PC-9 (cell line): ENCODE data around the gene NLGN1. TPM values are rescaled to one million over a fixed set of nuclear protein-coding genes. Genes with fewer than 3 reads are reported as not detected.

ENCODE experiments used
- BruUV-seq: library from RNA; stranded (reverse); fragments of 400-500 nt; replicated peaks from 2 replicates; lab custom pipeline; 2021; lab: Mats Ljungman, UMichigan
- CTCF ChIA-PET: fragments of 300-600 bp; sonication (Branson Sonifier 250); formaldehyde crosslinking; loops from one replicate; lab custom pipeline; 2022; ENCODE audit warnings: antibody characterized with exemption; lab: Charles Lee
- POLR2A ChIA-PET: fragments of 300-600 bp; sonication (Branson Sonifier 250); formaldehyde crosslinking; loops from one replicate; lab custom pipeline; 2022; ENCODE audit warnings: antibody characterized with exemption; ENCODE audit not compliant: unreplicated experiment; lab: Charles Lee
- DNase-seq, 2 experiments: peaks; one replicate each; pipeline versions ENCODE4 v3.0.0 to v3.0.0-alpha.2; 2015 to 2022; ENCODE audit warnings: mixed read lengths in 1 of 2
- H2AFZ ChIP-seq: fragments of 200-600 bp; sonication (generic); 2 replicates; pipeline ENCODE4 v1.8.1; 2017; ENCODE audit warnings: antibody characterized with exemption
- H3F3A ChIP-seq: fragments of 200-600 bp; sonication (generic); 2 replicates; pipeline ENCODE4 v1.8.1; 2017; ENCODE audit warnings: antibody characterized with exemption, mild to moderate bottlenecking, low read depth; ENCODE audit not compliant: insufficient read depth
- H3K27ac ChIP-seq: fragments of 200-600 bp; sonication (generic); 2 replicates; pipeline ENCODE4 v1.6.1; 2016; ENCODE audit warnings: mixed run types
- H3K27me3 ChIP-seq: fragments of 200-600 bp; sonication (generic); 2 replicates; pipeline ENCODE4 v1.6.1; 2016; ENCODE audit warnings: low read depth, mixed run types; ENCODE audit not compliant: insufficient read depth
- H3K36me3 ChIP-seq: fragments of 200-600 bp; sonication (generic); 2 replicates; pipeline ENCODE4 v1.6.1; 2016; ENCODE audit warnings: low read depth, mixed run types
- H3K4me1 ChIP-seq: fragments of 200-600 bp; sonication (generic); replicated peaks from 2 replicates; pipeline ENCODE4 v1.6.1; 2016; ENCODE audit warnings: mixed run types; ENCODE audit not compliant: insufficient read depth
- H3K4me2 ChIP-seq: fragments of 200-600 bp; sonication (generic); 2 replicates; pipeline ENCODE4 v1.6.1; 2017; ENCODE audit warnings: mixed run types
- H3K4me3 ChIP-seq: fragments of 200-600 bp; sonication (generic); 2 replicates; pipeline ENCODE4 v1.6.1; 2016; ENCODE audit warnings: mixed run types
- H3K79me2 ChIP-seq: fragments of 200-600 bp; sonication (generic); 2 replicates; pipeline ENCODE4 v1.6.1; 2017; ENCODE audit warnings: low read depth, mixed run types
- H3K9me2 ChIP-seq: fragments of 200-600 bp; sonication (generic); 2 replicates; pipeline ENCODE4 v1.8.1; 2017; ENCODE audit warnings: mild to moderate bottlenecking; ENCODE audit not compliant: insufficient read depth
- H3K9me3 ChIP-seq: fragments of 200-600 bp; sonication (generic); 2 replicates; pipeline ENCODE4 v1.8.1; 2016; ENCODE audit warnings: low read depth; ENCODE audit not compliant: insufficient read depth
- H4K20me1 ChIP-seq: fragments of 200-600 bp; sonication (generic); 2 replicates; pipeline ENCODE4 v1.8.1; 2017; ENCODE audit not compliant: insufficient read depth
- EZH2 ChIP-seq: fragments of 200-600 bp; sonication (generic); IDR thresholded peaks from 2 replicates; pipeline ENCODE4 v1.8.0; 2017; ENCODE audit warnings: antibody characterized with exemption, low read depth
- intact Hi-C: fragments of 100-400 bp; cut with micrococcal nuclease; formaldehyde crosslinking; loops from one replicate; pipeline ENCODE4 v1.10.0; 2022; ENCODE audit not compliant: unreplicated experiment
- total RNA-seq: library from RNA; stranded (reverse); gene quantifications from 2 replicates; pipeline ENCODE4 v1.2.3, GENCODE V29; 2021
- TF ChIP-seq, protein P1 (sequence below): fragments of 200-600 bp; sonication (generic); conservative IDR thresholded peaks from 2 replicates; pipeline ENCODE4 v1.6.1; 2017; ENCODE audit warnings: mixed run types, antibody characterized with exemption, mild to moderate bottlenecking, moderate library complexity

The NLGN1 gene
- total RNA-seq, 1 experiment from 2014 or later: 1.4 TPM

DNA sequence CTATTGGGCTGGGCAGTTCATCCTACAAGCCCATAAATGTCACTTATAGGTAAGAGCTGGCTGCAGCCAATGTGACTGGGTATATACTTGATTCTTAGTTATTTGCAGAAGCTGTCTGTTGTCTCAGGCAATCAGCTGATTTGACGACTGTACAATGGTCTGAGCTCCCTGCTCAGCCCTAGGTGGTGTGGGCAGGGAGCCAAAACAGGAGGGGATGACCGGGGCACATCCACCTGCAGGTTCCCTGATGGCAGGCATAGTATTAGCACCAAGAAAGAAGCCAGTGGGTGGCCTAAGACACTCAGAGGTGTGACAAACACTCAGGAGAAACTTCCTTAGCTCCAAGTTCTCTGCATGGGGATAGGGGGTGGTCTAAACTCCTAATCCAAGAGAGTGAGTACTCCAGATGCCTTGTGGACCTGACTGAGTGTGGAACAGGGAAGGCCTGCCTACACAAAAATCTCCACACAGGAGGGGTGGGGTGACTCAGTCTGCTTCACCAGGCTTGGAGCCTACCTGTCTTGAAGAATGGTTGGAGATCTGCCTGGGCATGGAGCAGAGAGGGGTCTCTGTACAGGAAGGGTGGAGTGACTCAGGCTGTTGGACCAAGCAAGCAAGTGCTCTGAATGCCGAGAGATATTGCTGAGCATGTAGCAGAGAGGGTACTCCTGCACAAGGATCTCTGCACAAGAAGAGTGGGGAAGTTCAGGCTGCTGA lies 771.2 kb downstream of the NLGN1 start:
- Histone ChIP-seq H3K9me2 (peaks cover under 1% of the 10 kb centered on the region; the same call in 1 of the 2 replicates), H3K36me3 (no peaks in the 10 kb centered on the region), H3K9me3 (peaks cover 11% of the 10 kb centered on the region; the same call in 1 of the 2 replicates), H3K27ac (no peak overlapping the region), H3F3A (no peaks in the 10 kb centered on the region), H3K79me2 (no peaks in the 10 kb centered on the region), H2AFZ (no peak overlapping the region), H3K4me1 (no peaks in the 10 kb centered on the region), H3K4me2 (no peak overlapping the region), H3K27me3 (no peaks in the 10 kb centered on the region), H4K20me1 (no peaks in the 10 kb centered on the region), H3K4me3 (no peak overlapping the region)
- no TSS peak for BruUV-seq
- intact Hi-C loops: no loop called here
- DNase-seq: no peak
- ChIA-PET POLR2A (no interaction called here), CTCF (no interaction called here)
- TF ChIP-seq, protein P1, sequence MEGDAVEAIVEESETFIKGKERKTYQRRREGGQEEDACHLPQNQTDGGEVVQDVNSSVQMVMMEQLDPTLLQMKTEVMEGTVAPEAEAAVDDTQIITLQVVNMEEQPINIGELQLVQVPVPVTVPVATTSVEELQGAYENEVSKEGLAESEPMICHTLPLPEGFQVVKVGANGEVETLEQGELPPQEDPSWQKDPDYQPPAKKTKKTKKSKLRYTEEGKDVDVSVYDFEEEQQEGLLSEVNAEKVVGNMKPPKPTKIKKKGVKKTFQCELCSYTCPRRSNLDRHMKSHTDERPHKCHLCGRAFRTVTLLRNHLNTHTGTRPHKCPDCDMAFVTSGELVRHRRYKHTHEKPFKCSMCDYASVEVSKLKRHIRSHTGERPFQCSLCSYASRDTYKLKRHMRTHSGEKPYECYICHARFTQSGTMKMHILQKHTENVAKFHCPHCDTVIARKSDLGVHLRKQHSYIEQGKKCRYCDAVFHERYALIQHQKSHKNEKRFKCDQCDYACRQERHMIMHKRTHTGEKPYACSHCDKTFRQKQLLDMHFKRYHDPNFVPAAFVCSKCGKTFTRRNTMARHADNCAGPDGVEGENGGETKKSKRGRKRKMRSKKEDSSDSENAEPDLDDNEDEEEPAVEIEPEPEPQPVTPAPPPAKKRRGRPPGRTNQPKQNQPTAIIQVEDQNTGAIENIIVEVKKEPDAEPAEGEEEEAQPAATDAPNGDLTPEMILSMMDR: no peak
- TF ChIP-seq EZH2: no peak

DNA sequence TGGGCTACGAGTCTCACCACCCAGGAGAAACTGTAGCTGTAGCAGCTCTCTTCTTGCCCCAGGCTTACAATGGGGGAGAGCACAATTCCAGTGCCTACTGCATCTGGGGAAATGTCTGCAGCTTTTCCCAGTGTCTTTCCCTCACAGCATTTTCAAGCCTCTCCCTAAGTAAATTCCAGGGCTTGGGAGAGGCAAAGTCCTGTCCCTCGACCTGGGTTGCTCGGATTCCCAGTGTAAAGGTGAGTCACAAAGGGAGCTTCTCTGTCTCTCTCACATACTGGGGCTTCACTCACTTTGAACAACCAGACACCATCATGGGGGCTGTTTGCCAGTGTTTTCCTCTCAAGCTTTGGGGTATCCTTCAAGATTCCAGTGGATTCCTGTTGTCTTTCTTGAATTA lies 772.2 kb downstream of the NLGN1 start:
- H3K4me3 ChIP-seq: no peak overlapping the region
- H3F3A ChIP-seq: no peaks in the 10 kb centered on the region
- no peak overlapping the region for H3K27ac ChIP-seq
- TF ChIP-seq EZH2: no peak
- TF ChIP-seq, protein P1: no peak
- no peaks in the 10 kb centered on the region for H3K4me1 ChIP-seq
- H3K79me2 ChIP-seq: no peaks in the 10 kb centered on the region
- H3K9me3 ChIP-seq: peaks cover 6% of the 10 kb centered on the region; the same call in 1 of the 2 replicates
- intact Hi-C loops: no loop called here
- no peak for DNase-seq
- H3K27me3 ChIP-seq: no peaks in the 10 kb centered on the region
- ChIA-PET CTCF (no interaction called here), POLR2A (no interaction called here)
- H3K36me3 ChIP-seq: no peaks in the 10 kb centered on the region
- H3K9me2 ChIP-seq: no peaks in the 10 kb centered on the region; the same call in 1 of the 2 replicates
- no TSS peak for BruUV-seq
- H2AFZ ChIP-seq: no peak overlapping the region
- H3K4me2 ChIP-seq: no peak overlapping the region
- H4K20me1 ChIP-seq: no peaks in the 10 kb centered on the region

DNA sequence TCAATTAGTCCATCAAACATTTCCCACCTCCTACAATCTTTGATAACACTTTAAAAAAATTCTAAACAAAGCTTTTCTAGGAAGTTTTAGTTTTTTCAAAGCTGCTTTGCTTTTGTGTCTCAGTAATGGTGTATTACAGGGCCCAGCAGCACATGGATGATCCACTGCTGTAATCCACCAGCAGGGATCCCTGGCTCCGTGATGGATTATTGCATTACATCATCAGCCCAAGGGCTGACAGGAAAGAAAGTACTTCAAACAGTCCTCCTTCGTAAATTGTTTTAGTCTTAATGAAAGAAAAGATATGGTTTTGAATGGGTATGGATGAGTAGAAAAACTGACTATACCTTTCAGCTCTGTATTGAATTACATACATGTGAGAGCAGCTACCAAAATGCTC lies 772.7 kb downstream of the NLGN1 start:
- no peaks in the 10 kb centered on the region for H4K20me1 ChIP-seq
- H3K36me3 ChIP-seq: no peaks in the 10 kb centered on the region
- no peak overlapping the region for H2AFZ ChIP-seq
- POLR2A ChIA-PET: no interaction called here
- no peak for TF ChIP-seq EZH2
- TF ChIP-seq, protein P1: no peak
- no peaks in the 10 kb centered on the region for H3K4me1 ChIP-seq
- BruUV-seq: no TSS peak
- no peak overlapping the region for H3K27ac ChIP-seq
- no peaks in the 10 kb centered on the region for H3K27me3 ChIP-seq
- peaks cover 6% of the 10 kb centered on the region; the same call in 1 of the 2 replicates for H3K9me3 ChIP-seq
- no peak overlapping the region for H3K4me3 ChIP-seq
- intact Hi-C loops: no loop called here
- no peaks in the 10 kb centered on the region for H3F3A ChIP-seq
- CTCF ChIA-PET: no interaction called here
- H3K79me2 ChIP-seq: no peaks in the 10 kb centered on the region
- no peak overlapping the region for H3K4me2 ChIP-seq
- H3K9me2 ChIP-seq: no peaks in the 10 kb centered on the region; the same call in 1 of the 2 replicates
- DNase-seq: no peak
